Type B pancreatic cell (in vitro differentiated cells): Measurements from ENCODE around the gene TENT4B. TPM values are rescaled to one million over a fixed set of nuclear protein-coding genes. Genes with fewer than 3 reads are reported as not detected.
A peak's percentile ranks its signal among the peaks of the same experiment; 100 is the strongest.

ENCODE experiments used
- DNase-seq: peaks from one replicate; pipeline ENCODE4 v3.0.0; 2021; ENCODE audit warnings: mixed read lengths; ENCODE audit not compliant: unreplicated experiment; ENCODE audit errors: extremely low spot score
- H3K27ac Mint-ChIP-seq: 2 replicates; pipeline ENCODE4 v1.8.0; 2021; ENCODE audit warnings: mild to moderate bottlenecking, mixed read lengths
- H3K27me3 Mint-ChIP-seq: 2 replicates; pipeline ENCODE4 v1.8.0; 2021; ENCODE audit warnings: mixed read lengths
- H3K36me3 Mint-ChIP-seq: 2 replicates; pipeline ENCODE4 v1.8.0; 2021; ENCODE audit warnings: mixed read lengths
- H3K4me1 Mint-ChIP-seq: one replicate; pipeline ENCODE4 v1.8.0; 2021; ENCODE audit warnings: mixed read lengths; ENCODE audit not compliant: unreplicated experiment
- H3K4me3 Mint-ChIP-seq: 2 replicates; pipeline ENCODE4 v1.8.0; 2021; ENCODE audit warnings: mild to moderate bottlenecking, mixed read lengths
- H3K9me3 Mint-ChIP-seq: 2 replicates; pipeline ENCODE4 v1.8.0; 2021; ENCODE audit warnings: mixed read lengths
- CTCF ChIP-seq: fragments of 200-600 bp; sonication (generic); conservative IDR thresholded peaks from 2 replicates; pipeline ENCODE4 v1.5.0; 2021; ENCODE audit warnings: antibody characterized with exemption, mild to moderate bottlenecking
- total RNA-seq: library from RNA; stranded (reverse); gene quantifications from 2 replicates; pipeline ENCODE4 v1.2.1, GENCODE V29; 2021; ENCODE audit warnings: low replicate concordance

The TENT4B gene
- total RNA-seq, 1 donor from 2014 or later = 14.1 TPM

- DNase-seq = no peak
These were observed 95.0 kb downstream of the TENT4B start for GRCh38 chr16:50247906-50248608.

GRCh38 chr16:50248845-50249244 is 95.7 kb downstream of the TENT4B start:
- Mint-ChIP-seq H3K4me1 (peaks cover 13% of the 10 kb centered on the region), H3K36me3 (no peaks in the 10 kb centered on the region), H3K9me3 (no peaks in the 10 kb centered on the region), H3K27me3 (no peaks in the 10 kb centered on the region), H3K4me3 (peak overlapping the region; percentile 67), H3K27ac (no peak overlapping the region)
- DNase-seq = no peak
- TF ChIP-seq CTCF = no peak

More at GRCh38 chr16:50247906-50248608, 95.0 kb downstream of the TENT4B start:
- H3K9me3 Mint-ChIP-seq = no peaks in the 10 kb centered on the region
- no peak overlapping the region for H3K27ac Mint-ChIP-seq
- no peaks in the 10 kb centered on the region for H3K36me3 Mint-ChIP-seq
- no peaks in the 10 kb centered on the region for H3K27me3 Mint-ChIP-seq
- H3K4me1 Mint-ChIP-seq = peaks cover 11% of the 10 kb centered on the region
- no peak for TF ChIP-seq CTCF
- H3K4me3 Mint-ChIP-seq = peak overlapping the region; percentile 61

GRCh38 chr16:50251375-50252081 is 98.4 kb downstream of the TENT4B start:
- no peak overlapping the region for H3K4me3 Mint-ChIP-seq
- no peak for DNase-seq

GRCh38 chr16:50252082-50252611 is 99.0 kb downstream of the TENT4B start:
- Mint-ChIP-seq H3K36me3 (no peaks in the 10 kb centered on the region), H3K27ac (peak overlapping the region; percentile 46), H3K27me3 (no peaks in the 10 kb centered on the region), H3K9me3 (no peaks in the 10 kb centered on the region), H3K4me3 (no peak overlapping the region), H3K4me1 (peaks cover 11% of the 10 kb centered on the region)
- TF ChIP-seq CTCF = no peak
- DNase-seq = no peak

More at GRCh38 chr16:50251375-50252081, 98.4 kb downstream of the TENT4B start:
- no peak for TF ChIP-seq CTCF
- H3K36me3 Mint-ChIP-seq = no peaks in the 10 kb centered on the region
- H3K9me3 Mint-ChIP-seq = no peaks in the 10 kb centered on the region
- peaks cover 11% of the 10 kb centered on the region for H3K4me1 Mint-ChIP-seq
- no peak overlapping the region for H3K27ac Mint-ChIP-seq
- no peaks in the 10 kb centered on the region for H3K27me3 Mint-ChIP-seq

GRCh38 chr16:50252874-50253513 is 99.9 kb downstream of the TENT4B start:
- H3K27me3 Mint-ChIP-seq = no peaks in the 10 kb centered on the region
- peaks cover 11% of the 10 kb centered on the region for H3K4me1 Mint-ChIP-seq
- no peak overlapping the region for H3K4me3 Mint-ChIP-seq
- no peak for DNase-seq
- no peak for TF ChIP-seq CTCF
- no peaks in the 10 kb centered on the region for H3K36me3 Mint-ChIP-seq
- H3K27ac Mint-ChIP-seq = no peak overlapping the region
- no peaks in the 10 kb centered on the region for H3K9me3 Mint-ChIP-seq
